A172 (cell line): ENCODE measurements around the gene BEAN1. TPM values are rescaled to one million over a fixed set of nuclear protein-coding genes. Genes with fewer than 3 reads are reported as not detected.

Experiments
- DNase-seq: peaks from one replicate; pipeline ENCODE4 v3.0.0-alpha.2; 2015; ENCODE audit warnings: low spot score
- total RNA-seq: library from RNA; depleted of rRNA; stranded (reverse); fragments of >200 nt; shearing (Covaris generic); gene quantifications from 2 replicates; pipeline ENCODE4 v1.2.3, GENCODE V29; 2014; rRNA removed

The BEAN1 gene
- total RNA-seq, 1 experiment from 2014 or later, result 0.91 TPM

- no peak for DNase-seq
Observed at GRCh38 chr16:66520406-66521170, 93.5 kb downstream of the BEAN1 start.

GRCh38 chr16:66521252-66521713, 94.2 kb downstream of the BEAN1 start:
- no peak for DNase-seq

GRCh38 chr16:66521951-66522771, 95.1 kb downstream of the BEAN1 start:
- peak; percentile 100 for DNase-seq

GRCh38 chr16:66522816-66523590, 95.9 kb downstream of the BEAN1 start:
- DNase-seq, result no peak

GRCh38 chr16:66523861-66524354, 96.8 kb downstream of the BEAN1 start:
- DNase-seq, result no peak

- DNase-seq, result no peak
Observed at GRCh38 chr16:66524601-66525164, 97.6 kb downstream of the BEAN1 start.

GRCh38 chr16:66525396-66526180, 98.5 kb downstream of the BEAN1 start:
- DNase-seq, result peak; percentile 83

- no peak for DNase-seq
Observed at GRCh38 chr16:66528294-66528693, 101.2 kb downstream of the BEAN1 start.

- no peak for DNase-seq
Observed at GRCh38 chr16:66529475-66529874, 102.4 kb downstream of the BEAN1 start.

Other genes with a start within 250 kb of the BEAN1 start
- 0.29 TPM in 1 of 2 replicates, not detected in the other for gene CDH5, start 60.6 kb upstream of the BEAN1 start, total RNA-seq
- gene TK2, start 122.8 kb downstream of the BEAN1 start, total RNA-seq, result 31.9 and 35.0 TPM in 2 replicates
- gene CKLF, start 125.3 kb downstream of the BEAN1 start, total RNA-seq, result 180 and 186 TPM in 2 replicates
- 1.1 and 1.3 TPM in 2 replicates for gene CMTM1, start 139.1 kb downstream of the BEAN1 start, total RNA-seq
- gene CMTM2, start 152.2 kb downstream of the BEAN1 start, total RNA-seq, result not detected in 2 replicates
- 48.2 and 53.7 TPM in 2 replicates for gene CMTM3, start 177.4 kb downstream of the BEAN1 start, total RNA-seq